Measurements from ENCODE around the gene SNAI3. TPM values are rescaled to one million over a fixed set of nuclear protein-coding genes. Genes with fewer than 3 reads are reported as not detected.

The SNAI3 gene
- total and polyA plus RNA-seq, 2 experiments from 2014 or later: 10.3 to 19.4 TPM

- no peak for DNase-seq (ENCODE audit: low spot score)
- no peaks in the 10 kb centered on the region for H3K4me1 ChIP-seq (ENCODE audit: insufficient read depth)
- Mint-ChIP-seq H3K9me3 (no peaks in the 10 kb centered on the region), H3K36me3 (ENCODE audit: low read depth) (peaks cover 5% of the 10 kb centered on the region; the same call in 1 of the 3 replicates), H3K27ac (no peak overlapping the region), H3K27me3 (ENCODE audit: insufficient read depth, low read depth, poor library complexity) (peaks cover 12% of the 10 kb centered on the region), H3K4me1 (no peaks in the 10 kb centered on the region), H3K4me3 (no peak overlapping the region)
- TF ChIP-seq ZNF331 (CRISPR knock-in tag; IDR thresholded peaks at IDR 0.05; ENCODE audit: low read depth) (no peak), CREB1 (CRISPR knock-in tag; IDR thresholded peaks at IDR 0.05; ENCODE audit: low read depth) (no peak), STAT1 (IDR thresholded peaks at IDR 0.05; ENCODE audit: unreplicated experiment) (no peak), NANOG (IDR thresholded peaks at IDR 0.05; ENCODE audit: borderline replicate concordance) (no peak), ZNF114 (CRISPR knock-in tag; IDR thresholded peaks at IDR 0.05) (no peak), POLR2AphosphoS5 (IDR thresholded peaks at IDR 0.05; ENCODE audit: low read depth) (no peak), EZH2 (IDR thresholded peaks at IDR 0.05; ENCODE audit: low read depth, unreplicated experiment) (no peak), JUNB (IDR thresholded peaks at IDR 0.05; ENCODE audit: unreplicated experiment) (no peak), EZH2phosphoT487 (IDR thresholded peaks at IDR 0.05; ENCODE audit: unreplicated experiment) (no peak), CTCF (conservative IDR thresholded peaks at IDR 0.05; ENCODE audit: low read depth in 2 of 2) (no peak)
- TF ChIP-seq, protein P1, sequence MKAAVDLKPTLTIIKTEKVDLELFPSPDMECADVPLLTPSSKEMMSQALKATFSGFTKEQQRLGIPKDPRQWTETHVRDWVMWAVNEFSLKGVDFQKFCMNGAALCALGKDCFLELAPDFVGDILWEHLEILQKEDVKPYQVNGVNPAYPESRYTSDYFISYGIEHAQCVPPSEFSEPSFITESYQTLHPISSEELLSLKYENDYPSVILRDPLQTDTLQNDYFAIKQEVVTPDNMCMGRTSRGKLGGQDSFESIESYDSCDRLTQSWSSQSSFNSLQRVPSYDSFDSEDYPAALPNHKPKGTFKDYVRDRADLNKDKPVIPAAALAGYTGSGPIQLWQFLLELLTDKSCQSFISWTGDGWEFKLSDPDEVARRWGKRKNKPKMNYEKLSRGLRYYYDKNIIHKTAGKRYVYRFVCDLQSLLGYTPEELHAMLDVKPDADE (IDR thresholded peaks at IDR 0.05): no peak
- TF ChIP-seq, protein P2, sequence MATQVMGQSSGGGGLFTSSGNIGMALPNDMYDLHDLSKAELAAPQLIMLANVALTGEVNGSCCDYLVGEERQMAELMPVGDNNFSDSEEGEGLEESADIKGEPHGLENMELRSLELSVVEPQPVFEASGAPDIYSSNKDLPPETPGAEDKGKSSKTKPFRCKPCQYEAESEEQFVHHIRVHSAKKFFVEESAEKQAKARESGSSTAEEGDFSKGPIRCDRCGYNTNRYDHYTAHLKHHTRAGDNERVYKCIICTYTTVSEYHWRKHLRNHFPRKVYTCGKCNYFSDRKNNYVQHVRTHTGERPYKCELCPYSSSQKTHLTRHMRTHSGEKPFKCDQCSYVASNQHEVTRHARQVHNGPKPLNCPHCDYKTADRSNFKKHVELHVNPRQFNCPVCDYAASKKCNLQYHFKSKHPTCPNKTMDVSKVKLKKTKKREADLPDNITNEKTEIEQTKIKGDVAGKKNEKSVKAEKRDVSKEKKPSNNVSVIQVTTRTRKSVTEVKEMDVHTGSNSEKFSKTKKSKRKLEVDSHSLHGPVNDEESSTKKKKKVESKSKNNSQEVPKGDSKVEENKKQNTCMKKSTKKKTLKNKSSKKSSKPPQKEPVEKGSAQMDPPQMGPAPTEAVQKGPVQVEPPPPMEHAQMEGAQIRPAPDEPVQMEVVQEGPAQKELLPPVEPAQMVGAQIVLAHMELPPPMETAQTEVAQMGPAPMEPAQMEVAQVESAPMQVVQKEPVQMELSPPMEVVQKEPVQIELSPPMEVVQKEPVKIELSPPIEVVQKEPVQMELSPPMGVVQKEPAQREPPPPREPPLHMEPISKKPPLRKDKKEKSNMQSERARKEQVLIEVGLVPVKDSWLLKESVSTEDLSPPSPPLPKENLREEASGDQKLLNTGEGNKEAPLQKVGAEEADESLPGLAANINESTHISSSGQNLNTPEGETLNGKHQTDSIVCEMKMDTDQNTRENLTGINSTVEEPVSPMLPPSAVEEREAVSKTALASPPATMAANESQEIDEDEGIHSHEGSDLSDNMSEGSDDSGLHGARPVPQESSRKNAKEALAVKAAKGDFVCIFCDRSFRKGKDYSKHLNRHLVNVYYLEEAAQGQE (IDR thresholded peaks at IDR 0.05; ENCODE audit: unreplicated experiment): no peak
- TF ChIP-seq, protein P3, sequence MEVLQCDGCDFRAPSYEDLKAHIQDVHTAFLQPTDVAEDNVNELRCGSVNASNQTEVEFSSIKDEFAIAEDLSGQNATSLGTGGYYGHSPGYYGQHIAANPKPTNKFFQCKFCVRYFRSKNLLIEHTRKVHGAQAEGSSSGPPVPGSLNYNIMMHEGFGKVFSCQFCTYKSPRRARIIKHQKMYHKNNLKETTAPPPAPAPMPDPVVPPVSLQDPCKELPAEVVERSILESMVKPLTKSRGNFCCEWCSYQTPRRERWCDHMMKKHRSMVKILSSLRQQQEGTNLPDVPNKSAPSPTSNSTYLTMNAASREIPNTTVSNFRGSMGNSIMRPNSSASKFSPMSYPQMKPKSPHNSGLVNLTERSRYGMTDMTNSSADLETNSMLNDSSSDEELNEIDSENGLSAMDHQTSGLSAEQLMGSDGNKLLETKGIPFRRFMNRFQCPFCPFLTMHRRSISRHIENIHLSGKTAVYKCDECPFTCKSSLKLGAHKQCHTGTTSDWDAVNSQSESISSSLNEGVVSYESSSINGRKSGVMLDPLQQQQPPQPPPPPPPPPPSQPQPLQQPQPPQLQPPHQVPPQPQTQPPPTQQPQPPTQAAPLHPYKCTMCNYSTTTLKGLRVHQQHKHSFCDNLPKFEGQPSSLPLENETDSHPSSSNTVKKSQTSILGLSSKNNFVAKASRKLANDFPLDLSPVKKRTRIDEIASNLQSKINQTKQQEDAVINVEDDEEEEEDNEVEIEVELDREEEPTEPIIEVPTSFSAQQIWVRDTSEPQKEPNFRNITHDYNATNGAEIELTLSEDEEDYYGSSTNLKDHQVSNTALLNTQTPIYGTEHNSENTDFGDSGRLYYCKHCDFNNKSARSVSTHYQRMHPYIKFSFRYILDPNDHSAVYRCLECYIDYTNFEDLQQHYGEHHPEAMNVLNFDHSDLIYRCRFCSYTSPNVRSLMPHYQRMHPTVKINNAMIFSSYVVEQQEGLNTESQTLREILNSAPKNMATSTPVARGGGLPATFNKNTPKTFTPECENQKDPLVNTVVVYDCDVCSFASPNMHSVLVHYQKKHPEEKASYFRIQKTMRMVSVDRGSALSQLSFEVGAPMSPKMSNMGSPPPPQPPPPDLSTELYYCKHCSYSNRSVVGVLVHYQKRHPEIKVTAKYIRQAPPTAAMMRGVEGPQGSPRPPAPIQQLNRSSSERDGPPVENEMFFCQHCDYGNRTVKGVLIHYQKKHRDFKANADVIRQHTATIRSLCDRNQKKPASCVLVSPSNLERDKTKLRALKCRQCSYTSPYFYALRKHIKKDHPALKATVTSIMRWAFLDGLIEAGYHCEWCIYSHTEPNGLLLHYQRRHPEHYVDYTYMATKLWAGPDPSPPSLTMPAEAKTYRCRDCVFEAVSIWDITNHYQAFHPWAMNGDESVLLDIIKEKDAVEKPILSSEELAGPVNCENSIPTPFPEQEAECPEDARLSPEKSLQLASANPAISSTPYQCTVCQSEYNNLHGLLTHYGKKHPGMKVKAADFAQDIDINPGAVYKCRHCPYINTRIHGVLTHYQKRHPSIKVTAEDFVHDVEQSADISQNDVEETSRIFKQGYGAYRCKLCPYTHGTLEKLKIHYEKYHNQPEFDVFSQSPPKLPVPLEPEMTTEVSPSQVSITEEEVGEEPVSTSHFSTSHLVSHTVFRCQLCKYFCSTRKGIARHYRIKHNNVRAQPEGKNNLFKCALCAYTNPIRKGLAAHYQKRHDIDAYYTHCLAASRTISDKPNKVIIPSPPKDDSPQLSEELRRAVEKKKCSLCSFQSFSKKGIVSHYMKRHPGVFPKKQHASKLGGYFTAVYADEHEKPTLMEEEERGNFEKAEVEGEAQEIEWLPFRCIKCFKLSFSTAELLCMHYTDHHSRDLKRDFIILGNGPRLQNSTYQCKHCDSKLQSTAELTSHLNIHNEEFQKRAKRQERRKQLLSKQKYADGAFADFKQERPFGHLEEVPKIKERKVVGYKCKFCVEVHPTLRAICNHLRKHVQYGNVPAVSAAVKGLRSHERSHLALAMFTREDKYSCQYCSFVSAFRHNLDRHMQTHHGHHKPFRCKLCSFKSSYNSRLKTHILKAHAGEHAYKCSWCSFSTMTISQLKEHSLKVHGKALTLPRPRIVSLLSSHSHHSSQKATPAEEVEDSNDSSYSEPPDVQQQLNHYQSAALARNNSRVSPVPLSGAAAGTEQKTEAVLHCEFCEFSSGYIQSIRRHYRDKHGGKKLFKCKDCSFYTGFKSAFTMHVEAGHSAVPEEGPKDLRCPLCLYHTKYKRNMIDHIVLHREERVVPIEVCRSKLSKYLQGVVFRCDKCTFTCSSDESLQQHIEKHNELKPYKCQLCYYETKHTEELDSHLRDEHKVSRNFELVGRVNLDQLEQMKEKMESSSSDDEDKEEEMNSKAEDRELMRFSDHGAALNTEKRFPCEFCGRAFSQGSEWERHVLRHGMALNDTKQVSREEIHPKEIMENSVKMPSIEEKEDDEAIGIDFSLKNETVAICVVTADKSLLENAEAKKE (CRISPR knock-in tag; IDR thresholded peaks at IDR 0.05): no peak
- H3K9me2 ChIP-seq (ENCODE audit: insufficient read depth): no peaks in the 10 kb centered on the region
- no peak for ATAC-seq
- H3K36me3 ChIP-seq (ENCODE audit: insufficient read depth): no peaks in the 10 kb centered on the region; the same call in 1 of the 2 replicates
- no peaks in the 10 kb centered on the region for H4K20me1 ChIP-seq (replicated peaks; ENCODE audit: insufficient read depth)
- no peak overlapping the region for H3K4me3 ChIP-seq
- no peaks in the 10 kb centered on the region for H3K79me2 ChIP-seq (replicated peaks; ENCODE audit: insufficient read depth)
- no peak overlapping the region for H3K4me2 ChIP-seq
- no peak overlapping the region for H2AFZ ChIP-seq
- no peaks in the 10 kb centered on the region for H3K27me3 ChIP-seq (ENCODE audit: insufficient read depth)
- no peaks in the 10 kb centered on the region for H3F3A ChIP-seq (replicated peaks; ENCODE audit: low read depth)
- no peak overlapping the region for H3K27ac ChIP-seq (ENCODE audit: low read depth)
These were observed 49.3 kb upstream of the SNAI3 start for GRCh38 chr16:88735616-88736015.

Data from GM23338 (cell line).